SK-MEL-5 (cell line): Measurements from ENCODE around the gene CST11. TPM values are rescaled to one million over a fixed set of nuclear protein-coding genes. Genes with fewer than 3 reads are reported as not detected.

Experiments used
- DNase-seq: peaks from one replicate; pipeline ENCODE4 v3.0.0-alpha.2; 2016; ENCODE audit warnings: low read depth, low spot score
- in situ Hi-C: cut with HindIII; loops from 2 replicates; pipeline ENCODE4 v1.10.0; 2016; ENCODE audit warnings: low sequenced_read_pairs, high pct_unique_total_duplicates, low pct_unique_long_range_greater_than_20kb
- total RNA-seq: library from RNA; depleted of rRNA; stranded (reverse); fragments of >200 nt; shearing (Covaris generic); gene quantifications from 2 replicates; pipeline ENCODE4 v1.2.3, GENCODE V29; 2014

The CST11 gene
- total RNA-seq, 1 experiment from 2014 or later: not detected

DNA sequence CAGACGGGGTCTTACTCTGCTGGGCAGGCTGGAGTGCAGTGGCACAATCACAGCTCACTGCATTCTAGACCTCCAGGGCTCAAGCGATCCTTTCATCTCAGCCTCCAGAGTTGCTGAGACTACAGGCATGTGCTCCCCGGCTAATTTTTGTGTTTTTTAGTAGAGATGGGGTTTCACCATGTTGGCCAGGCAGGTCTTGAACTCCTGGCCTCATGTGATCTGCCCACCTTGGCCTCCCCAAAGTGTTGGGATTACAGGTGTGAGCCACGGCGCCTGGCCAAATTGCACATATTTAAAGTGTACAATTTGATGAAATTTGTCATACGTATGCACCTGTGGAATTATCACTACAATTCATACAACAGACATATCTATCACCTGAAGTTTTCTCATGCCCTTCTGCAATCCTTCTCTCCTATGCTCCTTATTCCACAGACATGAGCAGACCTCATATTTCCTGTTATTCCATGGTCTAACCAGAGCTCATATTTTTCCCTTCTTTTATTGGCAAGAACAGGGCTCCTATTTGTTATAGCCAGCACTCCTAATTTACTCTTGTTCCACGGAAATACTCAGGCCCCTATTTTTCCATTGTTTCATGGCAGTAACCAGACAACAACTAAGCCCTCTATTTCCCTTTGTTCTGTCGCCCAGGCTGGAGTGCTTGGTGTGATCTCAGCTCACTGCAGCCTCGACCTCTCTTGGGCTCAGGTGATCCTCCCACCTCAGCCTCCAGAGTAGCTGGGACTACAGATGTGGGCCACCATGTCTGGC lies 15.4 kb downstream of the CST11 start:
- in situ Hi-C loops: no loop called here
- DNase-seq: no peak

GRCh38 chr20:23436681-23437080 lies 16.0 kb downstream of the CST11 start:
- in situ Hi-C loops: no loop called here
- DNase-seq: no peak

DNA sequence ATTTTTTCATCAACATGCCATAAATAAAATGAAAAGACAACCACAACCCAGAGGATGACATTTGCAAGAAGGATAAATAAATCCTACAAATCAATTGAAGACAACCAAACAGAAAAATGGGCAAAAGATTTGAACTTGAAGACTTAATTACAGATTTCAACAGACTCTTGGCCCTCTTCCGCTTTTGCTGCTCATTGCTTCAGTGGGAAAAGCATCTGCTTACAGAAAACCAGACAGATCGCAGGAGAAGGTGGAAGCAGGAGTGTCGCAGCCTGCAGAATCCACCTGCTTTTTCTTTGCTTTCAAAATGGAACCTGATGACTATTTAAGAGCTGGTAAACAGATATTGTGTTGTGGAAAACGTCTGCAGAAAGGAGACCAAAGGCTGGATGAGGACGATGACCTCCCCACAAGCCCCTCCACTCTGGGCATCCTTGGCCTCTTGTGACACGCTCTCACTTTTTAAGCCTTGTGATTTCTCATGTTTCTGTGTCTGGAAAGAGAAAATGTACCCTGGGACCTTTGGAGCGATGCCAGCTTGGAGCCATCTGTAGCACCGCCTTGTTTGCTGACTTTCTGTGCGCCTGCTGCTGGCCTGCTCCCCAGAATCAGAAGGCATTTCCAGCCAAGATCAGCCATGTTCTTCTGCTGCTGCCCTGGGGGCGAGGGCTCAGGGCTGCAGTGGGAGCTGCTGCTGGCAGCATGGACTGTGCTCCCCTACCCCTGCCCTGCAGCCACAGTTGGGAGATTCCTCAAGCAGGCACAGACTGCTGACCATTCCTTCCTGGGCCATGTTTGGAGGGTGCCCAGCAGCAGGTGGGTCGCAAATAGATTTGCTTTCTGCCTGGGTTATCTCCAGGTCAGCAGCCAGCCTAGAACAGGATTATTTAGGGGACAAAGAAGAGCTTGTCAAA lies 16.8 kb downstream of the CST11 start:
- DNase-seq: no peak
- in situ Hi-C loops: no loop called here

DNA sequence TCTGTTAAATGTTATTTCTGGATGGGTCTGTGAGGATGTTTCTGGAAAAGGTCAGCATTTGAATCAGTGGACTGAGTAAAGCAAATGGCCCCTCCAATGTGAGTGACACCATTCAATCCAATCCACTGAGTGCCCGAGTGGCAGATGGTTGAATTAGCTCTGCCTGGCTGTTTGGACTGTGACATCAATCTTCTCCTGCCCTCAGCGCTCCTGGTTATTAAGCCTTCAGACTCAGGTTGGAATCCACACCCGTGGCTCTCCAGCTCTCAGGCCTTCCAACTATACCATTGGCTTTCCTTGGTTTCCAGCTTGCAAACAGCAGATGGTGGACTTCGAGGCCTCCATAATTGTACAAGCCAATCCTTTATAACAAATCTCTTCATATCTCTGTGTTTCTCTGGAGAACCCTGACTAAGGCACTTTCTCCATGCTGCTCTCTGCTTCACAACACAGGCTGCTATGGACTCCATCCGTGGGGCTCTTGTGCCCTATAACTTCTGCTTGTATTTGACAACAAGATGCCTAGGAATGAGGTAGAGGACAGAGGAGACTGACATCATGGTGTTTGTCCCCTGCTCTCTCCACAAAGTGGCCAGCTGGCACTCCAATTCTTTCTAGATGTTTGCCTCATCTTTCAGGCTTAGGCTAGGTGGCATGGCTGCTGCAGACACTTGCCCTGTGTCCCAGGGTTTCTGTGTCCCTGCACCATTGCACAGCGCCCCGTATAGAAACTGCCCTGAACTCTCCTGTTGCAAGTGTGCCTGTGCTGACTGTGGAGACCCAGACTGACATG lies 18.0 kb downstream of the CST11 start:
- in situ Hi-C loops: no loop called here
- DNase-seq: no peak

DNA sequence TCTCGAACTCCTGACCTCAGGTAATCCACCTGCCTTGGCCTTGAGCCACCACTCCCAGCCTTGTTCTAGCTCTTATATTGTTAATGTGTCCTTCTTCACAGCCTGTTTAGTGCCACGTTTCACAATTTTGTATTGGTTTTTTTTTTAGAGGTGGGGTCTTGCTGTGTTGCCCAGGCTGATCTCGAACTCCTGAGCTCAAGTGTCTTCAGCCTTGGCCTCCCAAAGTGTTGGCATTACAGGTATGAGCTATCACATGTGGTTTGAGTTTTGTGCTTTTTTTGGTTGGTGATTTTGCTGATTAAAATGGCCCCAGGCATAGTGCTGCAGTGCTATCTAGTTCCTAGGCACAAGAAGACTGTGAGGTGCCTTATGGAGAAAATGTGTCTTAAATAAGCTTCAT lies 19.0 kb downstream of the CST11 start:
- in situ Hi-C loops: no loop called here
- no peak for DNase-seq

- no peak for DNase-seq
- in situ Hi-C loops: no loop called here
These were observed 27.5 kb downstream of the CST11 start for GRCh38 chr20:23425129-23425528.

DNA sequence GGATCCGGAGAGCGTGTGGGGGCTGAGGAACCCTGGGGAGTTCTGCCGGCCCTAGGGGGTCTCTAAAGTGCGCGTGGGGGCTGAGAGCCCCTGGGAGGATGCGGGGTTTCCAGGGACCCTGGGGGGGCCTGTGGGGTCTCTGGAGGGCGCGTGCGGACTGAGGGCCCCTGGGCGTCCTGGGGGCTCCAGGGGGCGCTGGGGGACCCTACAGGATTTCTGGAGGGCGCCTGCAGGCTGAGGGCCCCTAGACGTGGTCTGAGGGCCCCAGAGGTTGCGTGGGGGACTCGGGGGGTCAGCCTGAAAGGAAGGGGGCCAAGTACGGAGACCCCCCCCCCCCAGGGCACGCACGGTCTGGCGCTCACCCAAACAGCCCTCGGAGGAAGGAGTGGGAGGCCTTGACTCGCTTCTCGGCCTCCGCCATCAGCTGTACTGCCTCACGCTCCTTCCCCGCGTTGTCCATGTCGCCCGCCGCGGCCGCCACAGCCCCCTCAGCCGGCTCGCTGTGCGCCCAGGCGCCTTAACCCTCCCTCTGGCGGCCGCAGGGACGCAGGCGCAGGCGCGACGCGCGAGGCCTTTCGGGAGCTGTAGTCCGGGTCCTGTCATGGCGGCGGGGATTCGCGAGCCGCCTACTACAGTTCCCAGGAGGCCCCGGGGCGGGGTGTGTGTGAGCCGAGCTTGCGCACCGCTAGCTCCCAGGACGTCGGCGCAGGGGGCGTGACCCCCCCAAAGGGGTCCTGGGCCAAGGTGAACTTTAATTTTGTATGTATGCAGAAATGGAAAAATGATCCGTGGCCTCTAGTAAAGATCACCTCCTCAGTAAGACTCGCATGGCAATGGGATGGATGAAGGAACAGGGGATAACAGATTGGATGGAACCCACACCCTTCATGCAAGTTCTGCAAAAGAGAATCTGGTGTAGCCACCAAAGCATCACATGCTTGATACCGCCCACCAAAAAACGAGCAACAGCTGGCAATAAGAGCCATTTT lies 31.4 kb downstream of the CST11 start, which contains the start of gene NAPB:
TSS of gene NAPB (minus strand) at position 546 of the 989 bp plus-strand sequence. CDS start at position 460, 86 bp downstream.
- in situ Hi-C loops: no loop called here
- peak; percentile 95 for DNase-seq

DNA sequence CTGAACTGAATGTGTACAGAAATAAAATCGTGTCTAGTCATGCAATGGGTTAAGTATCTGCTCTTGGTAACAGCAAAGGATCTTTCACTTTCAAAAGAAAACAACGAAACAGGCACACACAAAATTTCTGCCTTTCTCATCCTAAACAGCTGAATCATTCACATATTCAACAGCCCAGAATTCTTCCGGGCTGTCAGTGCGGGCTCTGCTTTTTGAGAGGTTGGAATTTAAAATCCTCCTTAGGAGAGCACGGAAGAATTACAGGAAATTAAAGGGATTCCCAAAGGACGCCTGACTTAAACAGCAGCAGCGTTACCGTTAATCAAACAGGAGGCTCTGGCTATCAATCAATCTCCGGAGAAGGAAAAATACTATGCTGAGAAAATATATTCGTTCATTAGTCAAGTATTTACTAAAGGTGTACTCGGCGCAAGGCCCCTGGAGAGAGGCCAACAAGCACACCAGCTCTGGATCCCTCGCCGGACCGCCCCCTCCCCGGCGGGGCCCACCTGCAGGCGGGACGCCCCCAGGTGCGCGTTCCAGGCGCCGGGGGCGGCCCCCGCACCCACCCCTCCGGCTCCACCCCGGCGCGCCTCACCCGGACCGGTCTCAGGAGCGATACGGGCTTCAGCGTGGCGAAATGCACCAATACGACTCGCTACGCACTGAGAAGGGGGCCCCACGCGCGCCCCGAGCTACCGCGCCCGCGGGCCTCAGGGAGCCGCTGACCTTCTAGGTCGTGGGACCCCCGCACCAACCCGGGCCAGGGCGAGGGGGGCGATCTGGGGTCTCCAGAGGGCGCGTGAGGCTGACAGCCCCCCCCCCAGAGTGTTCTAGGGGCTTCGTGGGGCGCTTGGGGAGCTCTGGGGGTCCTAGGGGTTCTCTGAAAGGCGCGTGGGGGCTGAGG lies 32.4 kb downstream of the CST11 start:
- DNase-seq: peak; percentile 28
- in situ Hi-C loops: no loop called here

DNA sequence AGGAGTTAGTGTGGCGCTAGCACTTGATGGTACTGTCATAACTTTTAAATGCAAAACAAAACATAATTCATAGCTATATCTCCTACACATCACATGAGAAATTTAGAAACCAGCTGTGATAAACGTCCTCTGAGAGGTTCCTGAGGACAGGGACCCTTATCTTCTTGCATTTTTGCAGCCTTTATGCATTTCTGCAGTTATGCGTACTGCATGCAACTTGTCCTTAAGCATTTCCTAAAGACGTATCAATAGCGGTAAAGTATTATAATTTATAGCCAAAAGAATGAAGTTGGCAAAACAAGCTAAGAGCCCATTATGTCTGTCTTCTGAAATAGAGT lies 33.0 kb downstream of the CST11 start:
- in situ Hi-C loops: no loop called here
- no peak for DNase-seq

DNA sequence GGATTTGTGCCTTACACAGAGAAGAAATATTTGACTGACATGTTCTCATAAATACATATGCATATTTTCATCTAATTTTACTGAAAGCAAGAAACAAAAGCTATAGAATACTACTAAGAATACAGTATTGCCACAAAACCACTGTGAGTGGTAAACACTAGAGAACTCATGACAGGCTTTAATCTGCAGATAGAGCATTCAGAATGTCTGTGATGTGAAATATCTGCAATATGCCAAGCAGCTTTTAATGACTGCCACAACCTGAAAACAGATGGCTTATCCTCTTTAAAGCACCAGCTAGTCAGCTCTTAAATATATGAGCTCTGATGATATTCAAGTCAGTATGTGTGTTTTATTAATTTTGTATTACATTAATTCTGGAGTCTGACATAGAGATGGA lies 34.8 kb downstream of the CST11 start:
- no peak for DNase-seq
- in situ Hi-C loops: no loop called here

- DNase-seq: peak; percentile 32
- in situ Hi-C loops: no loop called here
These were observed 36.6 kb downstream of the CST11 start for GRCh38 chr20:23415959-23416583.

DNA sequence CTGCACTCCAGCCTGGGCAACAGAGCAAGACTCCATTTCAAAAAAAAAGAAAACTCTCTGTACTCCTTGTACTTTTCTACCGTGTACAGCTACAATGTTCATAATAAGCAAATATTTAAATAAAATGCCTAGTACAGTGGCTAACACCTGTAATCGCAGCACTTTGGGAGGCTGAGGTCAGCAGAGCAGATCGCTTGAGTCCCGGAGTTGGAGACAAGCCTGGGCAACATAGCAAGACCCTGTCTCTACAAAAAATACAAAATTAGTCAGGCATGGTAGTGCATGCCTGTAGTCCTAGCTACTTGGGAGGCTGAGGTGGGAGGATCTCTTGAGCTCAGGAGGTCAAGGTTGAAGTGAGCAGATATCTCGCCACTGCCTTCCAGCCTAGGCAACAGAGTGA lies 37.1 kb downstream of the CST11 start:
- in situ Hi-C loops: no loop called here
- DNase-seq: no peak

DNA sequence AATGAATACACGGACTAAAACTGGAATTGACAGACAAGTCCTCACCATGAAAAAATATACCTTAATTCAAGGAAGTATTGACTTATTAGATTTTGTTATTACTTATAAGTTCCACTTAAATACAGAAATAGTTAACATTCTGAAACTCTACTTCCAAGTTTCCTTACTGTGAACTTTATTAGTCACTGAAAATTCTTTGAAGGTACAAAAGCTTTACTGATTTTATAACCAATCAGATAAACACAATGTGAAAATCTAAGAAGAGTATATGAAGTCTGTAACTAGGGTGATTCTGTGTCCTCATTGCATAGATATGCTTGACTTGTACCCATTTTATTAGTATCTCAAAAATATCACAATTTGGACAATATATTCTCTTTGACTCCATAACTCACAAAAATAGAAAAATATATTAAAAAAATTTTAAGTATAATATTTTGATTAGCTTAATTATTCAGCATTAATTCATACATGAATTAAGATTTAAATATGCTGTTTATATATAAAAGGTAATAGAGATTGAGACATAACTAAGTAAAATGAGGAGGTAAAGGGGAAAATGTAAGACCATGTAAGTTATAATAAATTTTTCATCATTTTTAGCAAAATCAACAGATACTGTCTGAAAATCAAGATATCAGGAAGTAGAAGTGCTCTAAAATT lies 38.0 kb downstream of the CST11 start:
- no peak for DNase-seq
- in situ Hi-C loops: no loop called here

GRCh38 chr20:23413862-23414422 lies 38.7 kb downstream of the CST11 start:
- DNase-seq: no peak
- in situ Hi-C loops: no loop called here

DNA sequence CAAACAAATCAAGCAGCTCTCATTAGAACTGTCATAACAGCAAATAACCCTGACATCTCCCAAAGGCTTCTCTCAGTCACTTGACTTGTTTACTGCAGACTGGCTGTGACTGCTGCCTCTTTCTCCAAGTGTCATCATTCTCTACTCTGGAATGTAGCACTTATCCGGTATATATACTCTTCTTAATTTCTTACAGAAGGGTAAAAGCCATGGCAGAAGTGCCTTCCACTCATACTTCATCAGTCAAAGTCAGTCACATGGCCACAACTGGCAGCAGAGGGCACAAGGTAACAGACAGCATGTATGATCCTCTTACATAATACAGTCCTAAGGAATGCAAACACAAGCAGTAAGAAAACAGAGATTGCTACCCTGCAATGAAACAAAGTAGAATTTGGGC lies 40.6 kb downstream of the CST11 start:
- in situ Hi-C loops: no loop called here
- peak; percentile 50 for DNase-seq
